HepG2 (cell line): ENCODE results near the gene IQCH. TPM values are rescaled to one million over a fixed set of nuclear protein-coding genes. Genes with fewer than 3 reads are reported as not detected.

ENCODE experiments used
- ATAC-seq: fragments of 200-7000 bp; cut with Tn5 transposase; 3 replicates; pipeline ENCODE4 v1.9.1; 2020; ENCODE audit warnings: mild to moderate bottlenecking, moderate library complexity
- BruUV-seq: library from RNA; stranded (reverse); fragments of 400-500 nt; replicated peaks from 2 replicates; lab custom pipeline; 2021; lab: Mats Ljungman, UMichigan
- CTCF ChIA-PET: fragments of 300-600 bp; formaldehyde crosslinking; extraction: SDS; loops from one replicate; lab custom pipeline; 2021; ENCODE audit warnings: low total read pairs, inconsistent platforms, low intra/inter-chr PET ratio; lab: Yijun Ruan, JAX
- POLR2A ChIA-PET: fragments of 350-600 bp; sonication (Branson Sonifier 250); formaldehyde crosslinking; loops from one replicate; lab custom pipeline; 2020; ENCODE audit warnings: antibody characterized with exemption, inconsistent platforms; lab: Yijun Ruan, JAX
- DNase-seq: peaks from one replicate; pipeline ENCODE4 v3.0.0-alpha.2; 2015; ENCODE audit warnings: low spot score
- FAIRE-seq: peaks from 3 replicates; lab custom pipeline; 2011; peaks lifted over from hg19 to GRCh38; lab: Jason Lieb, UNC
- H2AFZ ChIP-seq: one replicate; pipeline ENCODE4 v1.6.1; 2011; ENCODE audit warnings: low read length, inconsistent platforms
- H3K27ac ChIP-seq: fragments of 300-600 bp; 3 replicates; pipeline ENCODE4 v1.8.0; 2011; ENCODE audit warnings: mixed run types, mild to moderate bottlenecking, mixed read lengths, low read length, inconsistent platforms; ENCODE audit not compliant: insufficient read depth; ENCODE audit errors: extremely low read length
- H3K27me3 ChIP-seq, 2 experiments: fragments of 200-600 bp in 1 of 2; 2 replicates in 1 of 2; 3 replicates in 1 of 2; pipeline versions ENCODE4 v1.6.0 to v1.8.0; 2011; ENCODE audit warnings: low read length in 2 of 2, mild to moderate bottlenecking in 2 of 2, moderate library complexity in 2 of 2, inconsistent platforms in 1 of 2; ENCODE audit not compliant: insufficient read depth in 2 of 2, control insufficient read depth in 1 of 2
- H3K36me3 ChIP-seq, 2 experiments: fragments of 200-600 bp in 1 of 2; replicated peaks in 1 of 2; 2 replicates in 1 of 2; 3 replicates in 1 of 2; pipeline versions ENCODE4 v1.5.1 to v1.8.0; 2011; ENCODE audit warnings: low read length in 2 of 2, inconsistent platforms in 1 of 2; ENCODE audit not compliant: insufficient read depth in 2 of 2, control insufficient read depth in 1 of 2
- H3K4me1 ChIP-seq: 2 replicates; pipeline ENCODE4 v1.5.1; 2012; ENCODE audit warnings: low read length, inconsistent platforms; ENCODE audit not compliant: insufficient read depth
- H3K4me2 ChIP-seq: 2 replicates; pipeline ENCODE4 v1.6.0; 2011; ENCODE audit warnings: low read depth, low read length, inconsistent platforms
- H3K4me3 ChIP-seq, 3 experiments: fragments of 200-600 bp in 1 of 3; sonication (generic), shearing (Covaris generic) in 1 of 3; replicated peaks in 1 of 3; 2 replicates each; pipeline ENCODE4 v1.5.1; 2011 to 2016; ENCODE audit warnings: low read length in 3 of 3, inconsistent platforms in 2 of 3, low read depth in 2 of 3, mild to moderate bottlenecking in 2 of 3, control low read depth in 1 of 3, mixed read lengths in 1 of 3; ENCODE audit not compliant: insufficient read depth in 1 of 3
- H3K79me2 ChIP-seq: one replicate; pipeline ENCODE4 v1.6.1; 2011; ENCODE audit warnings: low read length, inconsistent platforms; ENCODE audit not compliant: insufficient read depth
- H3K9ac ChIP-seq: 2 replicates; pipeline ENCODE4 v1.6.0; 2011; ENCODE audit warnings: mild to moderate bottlenecking, low read depth, low read length, inconsistent platforms; ENCODE audit not compliant: insufficient read depth
- H3K9me3 ChIP-seq: 2 replicates; pipeline ENCODE4 v1.5.1; 2012; ENCODE audit warnings: mild to moderate bottlenecking, low read length
- H4K20me1 ChIP-seq: 2 replicates; pipeline ENCODE4 v1.6.0; 2011; ENCODE audit warnings: inconsistent platforms, mild to moderate bottlenecking, low read length, moderate library complexity; ENCODE audit not compliant: insufficient read depth
- ATM ChIP-seq: fragments of 450-650 bp; IDR thresholded peaks from 2 replicates; pipeline ENCODE4 v1.7.1; 2017; ENCODE audit warnings: mild to moderate bottlenecking, borderline replicate concordance
- GABPB1 ChIP-seq: IDR thresholded peaks from 2 replicates; pipeline ENCODE4 v1.6.1; 2016; ENCODE audit warnings: mild to moderate bottlenecking, missing genetic modification reagents, moderate library complexity, missing compliant biosample characterization
- GMEB1 ChIP-seq: sonication (generic); formaldehyde crosslinking; IDR thresholded peaks from 2 replicates; pipeline ENCODE4 v1.5.1; 2020; ENCODE audit warnings: missing genetic modification reagents, mild to moderate bottlenecking, borderline replicate concordance
- GTF3A ChIP-seq: sonication (generic); formaldehyde crosslinking; conservative IDR thresholded peaks from 2 replicates; pipeline ENCODE4 v1.4.0; 2020; ENCODE audit warnings: mild to moderate bottlenecking, missing genetic modification reagents
- MTF1 ChIP-seq: sonication (generic); formaldehyde crosslinking; IDR thresholded peaks from 2 replicates; pipeline ENCODE4 v1.5.0; 2020; ENCODE audit warnings: missing genetic modification reagents
- MTF2 ChIP-seq: sonication (generic); formaldehyde crosslinking; IDR thresholded peaks from 2 replicates; pipeline ENCODE4 v1.5.0; 2020; ENCODE audit warnings: missing genetic modification reagents, borderline replicate concordance
- NR2F1 ChIP-seq, 2 experiments: fragments of 450-650 bp in 1 of 2; formaldehyde crosslinking in 1 of 2; IDR thresholded peaks; 2 replicates each; pipeline versions ENCODE4 v1.5.0 to v1.6.1; 2016 to 2020; ENCODE audit warnings: mild to moderate bottlenecking in 1 of 2, missing compliant biosample characterization in 1 of 2, missing genetic modification reagents in 1 of 2, moderate library complexity in 1 of 2
- ZBTB40 ChIP-seq, 2 experiments: fragments of 450-650 bp in 1 of 2; sonication (generic) in 1 of 2; formaldehyde crosslinking in 1 of 2; IDR thresholded peaks; 2 replicates each; pipeline versions ENCODE4 v1.6.1 to v1.8.0; 2016 to 2022; ENCODE audit warnings: antibody characterized with exemption in 1 of 2, mild to moderate bottlenecking in 1 of 2, missing genetic modification reagents in 1 of 2
- ZNF234 ChIP-seq: sonication (generic); formaldehyde crosslinking; conservative IDR thresholded peaks from 2 replicates; pipeline ENCODE4 v1.5.1; 2020; ENCODE audit warnings: mild to moderate bottlenecking, missing genetic modification reagents
- ZNF274 ChIP-seq: sonication (generic); formaldehyde crosslinking; IDR thresholded peaks from 2 replicates; pipeline ENCODE4 v1.5.1; 2020; ENCODE audit warnings: mild to moderate bottlenecking, missing genetic modification reagents
- ZNF382 ChIP-seq: sonication (generic); formaldehyde crosslinking; IDR thresholded peaks from 2 replicates; pipeline ENCODE4 v1.5.0; 2020; ENCODE audit warnings: missing genetic modification reagents, mild to moderate bottlenecking, borderline replicate concordance
- ZNF44 ChIP-seq: sonication (generic); formaldehyde crosslinking; IDR thresholded peaks from 2 replicates; pipeline ENCODE4 v1.5.1; 2020; ENCODE audit warnings: mild to moderate bottlenecking, missing genetic modification reagents
- ZNF550 ChIP-seq: sonication (generic); formaldehyde crosslinking; IDR thresholded peaks from 2 replicates; pipeline ENCODE4 v1.4.0; 2020; ENCODE audit warnings: mild to moderate bottlenecking, missing genetic modification reagents, borderline replicate concordance
- WGBS: methylation state at CpG from one replicate; pipeline ENCODE4 v1.1.6; 2017; ENCODE audit warnings: low lambda C conversion rate; 5-methylcytosine and 5-hydroxymethylcytosine counted together
- in situ Hi-C: cut with HindIII; loops from 2 replicates; pipeline ENCODE4 v1.10.0; 2017; ENCODE audit warnings: low pct_unique_long_range_greater_than_20kb; ENCODE audit not compliant: extremely low pct_ligation_motif_present
- intact Hi-C: fragments of 100-400 bp; cut with micrococcal nuclease; formaldehyde crosslinking; loops from one replicate; pipeline ENCODE4 v1.10.0; 2022; ENCODE audit not compliant: unreplicated experiment
- polyA plus RNA-seq, 8 experiments: library from polyadenylated mRNA; depleted of rRNA in 3 of 8; stranded (reverse) in 7 of 8; unstranded in 1 of 8; fragments of >200 nt; fragmentation: Illumina TruSeq in 4 of 8; extraction: Trizol in 4 of 8; gene quantifications; 2 replicates each; pipeline versions ENCODE4 v1.2.1 to v1.2.3, GENCODE V29; 2011 to 2016; ENCODE audit warnings: low read depth in 4 of 8, missing spikeins in 1 of 8, mixed read lengths in 1 of 8; ENCODE audit not compliant: insufficient read depth in 1 of 8
- total RNA-seq, 5 experiments: library from RNA; depleted of rRNA; stranded (reverse); fragments of >200 nt; fragmentation: Illumina TruSeq; extraction: Trizol; gene quantifications; 2 replicates each; pipeline ENCODE4 v1.2.3, GENCODE V29; 2016; ENCODE audit warnings: low read depth in 1 of 5
- TF ChIP-seq, protein P1 (sequence below): sonication (generic); formaldehyde crosslinking; IDR thresholded peaks from 2 replicates; pipeline ENCODE4 v1.5.0; 2020; ENCODE audit warnings: mild to moderate bottlenecking, low read depth, missing genetic modification reagents, borderline replicate concordance

IQCH gene
- total and polyA plus RNA-seq, 2 of the 13 experiments (the other 11 are each of a cell fraction or from before 2014, with no cell fraction given): 0.16 to 0.55 TPM

DNA sequence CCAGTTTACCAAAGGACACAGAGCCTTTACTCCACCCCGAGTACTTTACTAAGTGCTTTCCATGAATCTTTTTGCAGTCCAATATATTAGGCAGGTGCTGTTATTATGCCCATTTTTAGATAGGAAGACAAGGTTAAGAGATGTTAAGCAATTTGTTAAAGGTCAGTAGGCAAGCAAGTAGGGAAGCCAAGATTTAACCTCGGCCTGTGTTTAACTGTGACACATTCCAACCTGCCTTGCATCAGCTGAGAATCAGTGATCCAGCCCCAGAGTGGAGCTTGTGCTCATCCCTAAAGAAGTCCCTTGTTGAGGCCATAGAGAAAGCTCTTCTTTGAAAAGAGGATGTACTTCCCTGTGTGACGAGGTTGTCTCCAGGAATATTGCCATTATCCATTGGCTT, 215.1 kb downstream of the IQCH start:
- no peaks in the 10 kb centered on the region for H3K79me2 ChIP-seq
- no peak overlapping the region for H3K27ac ChIP-seq
- no peak overlapping the region for H3K4me2 ChIP-seq
- H2AFZ ChIP-seq: no peak overlapping the region
- WGBS: 55% methylated on average over 3 of the region's 3 CpGs
- ATAC-seq (no peak), FAIRE-seq (no peak), DNase-seq (no peak)
- ChIA-PET POLR2A (no interaction called here), CTCF (no interaction called here)
- intact Hi-C loops (no loop called here), in situ Hi-C loops (no loop called here)
- no peak overlapping the region for H3K4me3 ChIP-seq
- no peaks in the 10 kb centered on the region for H3K27me3 ChIP-seq
- H3K9ac ChIP-seq: no peak overlapping the region
- H3K36me3 ChIP-seq: no peaks in the 10 kb centered on the region
- no peaks in the 10 kb centered on the region for H3K9me3 ChIP-seq
- H4K20me1 ChIP-seq: no peaks in the 10 kb centered on the region
- no TSS peak for BruUV-seq
- no peaks in the 10 kb centered on the region for H3K4me1 ChIP-seq
- TF ChIP-seq, protein P1, sequence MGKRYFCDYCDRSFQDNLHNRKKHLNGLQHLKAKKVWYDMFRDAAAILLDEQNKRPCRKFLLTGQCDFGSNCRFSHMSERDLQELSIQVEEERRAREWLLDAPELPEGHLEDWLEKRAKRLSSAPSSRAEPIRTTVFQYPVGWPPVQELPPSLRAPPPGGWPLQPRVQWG (CRISPR knock-in tag): no peak
- TF ChIP-seq MTF2 (CRISPR knock-in tag) (no peak), GMEB1 (no peak), NR2F1 (CRISPR knock-in tag; IDR thresholded peaks at IDR 0.05) (no peak), GABPB1 (no peak), ZNF382 (CRISPR knock-in tag) (no peak), MTF1 (no peak), ZBTB40 (IDR thresholded peaks at IDR 0.05) (no peak), ZBTB40 (CRISPR knock-in tag; IDR thresholded peaks at IDR 0.05) (no peak), ZNF44 (CRISPR knock-in tag) (no peak), ZNF550 (CRISPR knock-in tag) (no peak), ZNF234 (CRISPR knock-in tag) (no peak), ATM (no peak), GTF3A (CRISPR knock-in tag) (no peak), ZNF274 (CRISPR knock-in tag) (no peak)
